Tibial nerve (tissue), 4 donors: Measurements from ENCODE around the gene RAB28. TPM values are rescaled to one million over a fixed set of nuclear protein-coding genes. Genes with fewer than 3 reads are reported as not detected.

ENCODE experiments used
- DNase-seq, 2 donors: peaks; one replicate each; pipeline ENCODE4 v3.0.0-alpha.2; 2019; ENCODE audit warnings: low spot score in 2 of 2
- H3K27ac ChIP-seq, 4 donors: fragments of 200-600 bp; sonication (generic) in 3 of 4; one replicate each; pipeline ENCODE4 v1.5.1; 2017 to 2019; ENCODE audit warnings: mild to moderate bottlenecking in 1 of 4
- H3K27me3 ChIP-seq, 2 donors: fragments of 200-600 bp; sonication (generic) in 1 of 2; one replicate each; pipeline versions ENCODE4 v1.5.1 to v1.6.0; 2017 to 2019
- H3K36me3 ChIP-seq, 3 donors: fragments of 200-600 bp; sonication (generic); one replicate each; pipeline ENCODE4 v1.5.1; 2018 to 2019
- H3K4me1 ChIP-seq, 4 donors: fragments of 200-600 bp; sonication (generic) in 3 of 4; one replicate each; pipeline ENCODE4 v1.5.1; 2017 to 2019
- H3K4me3 ChIP-seq, 4 donors: fragments of 200-600 bp; sonication (generic) in 3 of 4; one replicate each; pipeline ENCODE4 v1.5.1; 2017 to 2019; ENCODE audit warnings: mild to moderate bottlenecking in 1 of 4, moderate library complexity in 1 of 4
- H3K9me3 ChIP-seq, 4 donors: fragments of 200-600 bp; sonication (generic) in 3 of 4; one replicate each; pipeline ENCODE4 v1.5.1; 2017 to 2019
- CTCF ChIP-seq, 5 experiments: fragments of 200-600 bp in 3 of 5; fragments of 450-650 bp in 2 of 5; sonication (generic) in 3 of 5; IDR thresholded peaks; one replicate each; pipeline ENCODE4 v1.5.1; 2016 to 2019; ENCODE audit warnings: antibody characterized with exemption in 5 of 5, mild to moderate bottlenecking in 3 of 5, moderate library complexity in 2 of 5
- EP300 ChIP-seq, 2 donors: sonication (generic); formaldehyde crosslinking; IDR thresholded peaks; one replicate each; pipeline ENCODE4 v1.6.1; 2017; ENCODE audit warnings: antibody characterized with exemption in 2 of 2, mild to moderate bottlenecking in 1 of 2
- POLR2A ChIP-seq, 2 donors: fragments of 450-650 bp; IDR thresholded peaks; one replicate each; pipeline ENCODE4 v1.6.1; 2017; ENCODE audit warnings: antibody characterized with exemption in 2 of 2, mild to moderate bottlenecking in 2 of 2, moderate library complexity in 2 of 2
- WGBS, 2 donors: methylation state at CpG; one replicate each; pipeline ENCODE4 v1.1.5; 2018; 5-methylcytosine and 5-hydroxymethylcytosine counted together
- total RNA-seq, 4 donors: library from RNA; depleted of rRNA; stranded (reverse); fragments of >200 nt; gene quantifications; one replicate each; pipeline ENCODE4 v1.1.0, GENCODE V29; 2016

The RAB28 gene
- total RNA-seq, 4 donors from 2014 or later = 18.3 to 32.2 (median 28.5) TPM

GRCh38 chr4:13323921-13324320, 160.2 kb downstream of the RAB28 start:
- no peak for TF ChIP-seq POLR2A (IDR thresholded peaks at IDR 0.05)
- TF ChIP-seq EP300 (IDR thresholded peaks at IDR 0.05) = no peak
- no peak for TF ChIP-seq CTCF (IDR thresholded peaks at IDR 0.05)
- WGBS, 2 donors = 84 to 86% methylated on average over 3 of the region's 3 CpGs
- no peaks in the 10 kb centered on the region for H3K27me3 ChIP-seq

GRCh38 chr4:13322681-13323101, 161.4 kb downstream of the RAB28 start:
- no peak overlapping the region for H3K27ac ChIP-seq
- no peaks in the 10 kb centered on the region for H3K27me3 ChIP-seq
- TF ChIP-seq CTCF (IDR thresholded peaks at IDR 0.05) = no peak
- no peak for TF ChIP-seq EP300 (IDR thresholded peaks at IDR 0.05)
- no peak for TF ChIP-seq POLR2A (IDR thresholded peaks at IDR 0.05)
- peaks cover 0 to 6% (median 0%) of the 10 kb centered on the region in 3 donors for H3K36me3 ChIP-seq
- DNase-seq = no peak
- H3K4me1 ChIP-seq = no peaks in the 10 kb centered on the region
- H3K4me3 ChIP-seq = no peak overlapping the region
- H3K9me3 ChIP-seq = peaks cover 0 to 32% (median 8%) of the 10 kb centered on the region in 4 donors

More at GRCh38 chr4:13323921-13324320, 160.2 kb downstream of the RAB28 start:
- H3K4me3 ChIP-seq = no peak overlapping the region
- H3K4me1 ChIP-seq = no peaks in the 10 kb centered on the region
- no peak for DNase-seq
- peaks cover 0 to 6% (median 0%) of the 10 kb centered on the region in 3 donors for H3K36me3 ChIP-seq
- no peak overlapping the region for H3K27ac ChIP-seq
- H3K9me3 ChIP-seq = peaks cover 0 to 25% (median 8%) of the 10 kb centered on the region in 4 donors

Other genes with a start within 250 kb of the RAB28 start
- under 1 TPM in 3 of 4 donors, not detected in 1; 0.22 to 0.84 (median 0.30) TPM for gene NKX3-2, start 60.2 kb upstream of the RAB28 start, total RNA-seq
- gene BOD1L1, start 143.4 kb upstream of the RAB28 start, total RNA-seq = 10 to 100 TPM; 41.5 to 53.8 (median 47.8) TPM